NCI-H1930 (cell line): Measurements from ENCODE around the gene RHOB.
"Not testable (repeated sequence)": the region's sequence is repeated elsewhere in the genome, so short reads cannot be mapped to it uniquely, and the experiment has no call there.

Experiments used
- DNase-seq, 2 experiments: peaks; one replicate each; lab custom pipeline; 2025; lab: John Stamatoyannopoulos, UW

Gene RHOB

GRCh38 chr2:20453087-20453486 lies 6.2 kb downstream of the RHOB start:
- DNase-seq, result no peak

GRCh38 chr2:20454036-20454981 lies 7.4 kb downstream of the RHOB start:
- DNase-seq, result no peak

- DNase-seq, result no peak
Observed at GRCh38 chr2:20455076-20455587, 8.3 kb downstream of the RHOB start.

DNA sequence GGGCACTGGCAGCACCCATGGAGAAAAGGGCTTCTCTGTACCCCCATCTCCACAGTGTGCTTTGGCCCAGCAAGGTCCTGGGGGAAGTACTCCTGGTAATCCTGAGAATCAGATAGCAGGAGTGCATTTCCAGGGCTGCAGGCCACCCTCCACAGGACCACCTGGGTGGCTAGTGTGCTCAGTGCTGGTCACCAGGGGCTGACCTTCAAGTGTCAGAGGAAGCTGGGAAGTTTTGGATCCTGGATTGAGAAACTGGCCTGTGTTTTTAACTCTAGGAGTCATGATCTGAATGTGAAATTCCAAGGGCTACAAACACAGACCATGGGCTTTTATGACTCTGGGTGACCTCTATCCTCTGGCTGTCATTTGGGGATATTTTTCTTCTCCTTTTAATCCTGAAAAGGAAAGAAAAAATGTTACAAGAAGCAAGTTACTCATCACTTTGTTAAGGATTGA lies 9.3 kb downstream of the RHOB start:
- no peak for DNase-seq

DNA sequence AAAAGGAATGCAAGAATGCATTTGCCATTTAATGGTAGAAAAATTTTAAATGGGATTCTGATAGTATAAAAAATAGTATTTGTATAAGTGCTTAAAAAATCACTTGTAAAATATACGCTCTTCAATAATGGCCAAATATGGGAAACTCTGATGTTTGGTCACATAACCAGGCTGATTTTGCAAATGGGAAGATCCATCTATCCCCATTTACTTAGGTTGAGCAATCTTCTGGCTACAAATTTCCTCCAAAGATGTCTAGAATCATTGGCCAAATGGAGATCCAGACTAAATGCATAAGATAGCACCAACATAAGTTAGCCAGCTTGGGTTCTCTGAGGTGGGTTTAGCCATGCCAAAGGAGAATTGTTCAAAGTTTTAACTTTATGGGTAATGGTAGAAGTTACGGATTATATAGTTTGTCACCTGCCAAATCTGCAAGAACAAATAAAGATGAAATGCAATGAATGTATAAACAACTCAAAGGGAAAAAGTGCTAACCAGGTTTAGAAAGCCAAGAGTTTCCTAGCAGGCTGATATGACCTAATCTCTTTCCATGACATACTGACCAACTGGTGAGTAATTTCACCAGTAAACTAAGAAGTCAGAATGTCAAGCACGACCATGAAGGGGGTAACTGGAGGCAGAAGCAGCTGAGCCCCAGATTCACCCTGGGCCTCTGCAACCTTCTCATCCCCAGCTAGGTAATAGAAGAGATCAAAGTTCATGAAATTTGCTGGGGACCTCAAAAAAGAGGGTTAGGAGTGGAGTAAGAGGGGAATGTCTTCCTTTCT lies 10.0 kb downstream of the RHOB start:
- no peak for DNase-seq

- DNase-seq, result no peak
Observed at GRCh38 chr2:20457661-20458630, 11.1 kb downstream of the RHOB start.

DNA sequence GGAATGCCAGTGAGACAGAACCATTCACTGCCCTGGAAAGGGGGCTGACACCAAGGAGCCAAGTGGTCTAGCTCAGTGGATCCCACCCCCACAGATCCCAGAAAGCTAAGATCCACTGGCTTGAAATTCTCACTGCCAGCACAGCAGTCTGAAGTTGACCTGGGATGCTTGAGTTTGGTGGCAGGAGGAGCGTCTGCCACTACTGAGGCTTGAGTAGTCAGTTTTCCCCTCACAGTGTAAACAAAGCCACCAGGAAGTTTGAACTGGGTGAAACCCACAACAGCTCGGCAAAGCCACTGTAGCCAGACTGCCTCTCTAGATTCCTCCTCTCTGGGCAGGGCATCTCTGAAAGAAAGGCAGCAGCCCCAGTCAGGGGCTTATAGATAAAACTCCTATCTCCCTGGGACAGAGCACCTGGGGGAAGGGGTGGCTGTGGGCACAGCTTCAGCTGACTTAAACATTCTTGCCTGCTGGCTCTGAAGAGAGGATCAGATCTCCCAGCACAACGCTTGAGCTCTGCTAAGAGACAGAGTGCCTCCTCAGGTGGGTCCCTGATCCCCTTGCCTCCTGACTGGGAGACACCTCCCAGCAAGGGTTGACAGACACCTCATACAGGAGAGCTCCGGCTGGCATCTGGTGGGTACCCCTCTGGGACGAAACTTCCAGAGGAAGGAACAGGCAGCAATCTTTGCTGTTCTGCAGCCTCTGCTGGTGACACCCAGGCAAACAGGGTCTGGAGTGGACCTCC lies 12.0 kb downstream of the RHOB start:
- not testable (repeated sequence) for DNase-seq

GRCh38 chr2:20465716-20466394 lies 19.0 kb downstream of the RHOB start:
- no peak for DNase-seq

- no peak for DNase-seq
Observed at GRCh38 chr2:20467789-20468548, 21.1 kb downstream of the RHOB start.

DNA sequence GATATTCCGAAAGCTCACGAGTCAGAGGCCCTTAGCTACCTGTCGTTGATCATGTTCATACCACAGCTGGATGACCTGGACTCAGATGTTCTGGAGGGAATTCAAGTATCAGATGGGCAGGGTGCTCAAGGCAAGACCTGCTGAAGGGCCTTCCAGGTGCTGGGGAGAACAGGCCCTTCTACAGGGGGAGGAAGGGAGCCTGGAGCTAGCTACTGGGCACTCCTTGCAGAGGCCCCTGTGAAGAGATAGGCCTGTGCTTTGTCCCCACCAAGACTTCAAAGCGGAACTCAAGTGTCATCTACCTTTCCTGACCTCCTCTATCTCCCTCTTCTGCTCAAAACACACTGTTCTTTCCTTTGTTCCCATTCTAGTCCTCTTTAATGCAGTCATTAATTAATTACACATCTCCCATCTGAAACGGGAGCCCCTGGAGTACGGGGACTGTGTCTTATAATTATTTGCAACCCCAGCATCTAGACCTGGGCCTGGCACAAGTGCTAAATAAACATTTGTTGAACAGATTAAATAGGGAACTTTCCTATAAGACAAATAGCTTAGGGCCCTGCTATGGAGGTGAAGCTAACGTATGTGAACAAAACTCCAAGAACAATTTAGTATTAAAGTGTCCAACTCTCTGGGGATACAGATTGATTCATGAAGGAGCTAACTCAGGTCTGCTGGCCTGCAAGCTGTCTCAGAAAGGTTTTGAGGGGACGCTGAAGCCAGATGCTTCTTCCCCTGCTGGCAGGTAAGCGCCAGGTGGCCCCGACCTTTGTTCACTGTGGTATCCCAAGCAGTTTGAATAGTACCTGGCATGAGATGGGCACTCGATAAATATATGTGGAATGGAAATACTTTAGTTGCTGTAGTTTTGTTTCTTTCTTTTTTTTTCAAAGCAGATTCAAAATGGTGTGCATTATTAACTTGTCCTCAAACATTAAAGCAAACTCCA lies 22.0 kb downstream of the RHOB start:
- DNase-seq, result no peak

- no peak for DNase-seq
Observed at GRCh38 chr2:20469595-20469994, 22.7 kb downstream of the RHOB start.

- no peak for DNase-seq
Observed at GRCh38 chr2:20470211-20470610, 23.3 kb downstream of the RHOB start.

GRCh38 chr2:20471148-20471547 lies 24.3 kb downstream of the RHOB start:
- DNase-seq, result no peak

DNA sequence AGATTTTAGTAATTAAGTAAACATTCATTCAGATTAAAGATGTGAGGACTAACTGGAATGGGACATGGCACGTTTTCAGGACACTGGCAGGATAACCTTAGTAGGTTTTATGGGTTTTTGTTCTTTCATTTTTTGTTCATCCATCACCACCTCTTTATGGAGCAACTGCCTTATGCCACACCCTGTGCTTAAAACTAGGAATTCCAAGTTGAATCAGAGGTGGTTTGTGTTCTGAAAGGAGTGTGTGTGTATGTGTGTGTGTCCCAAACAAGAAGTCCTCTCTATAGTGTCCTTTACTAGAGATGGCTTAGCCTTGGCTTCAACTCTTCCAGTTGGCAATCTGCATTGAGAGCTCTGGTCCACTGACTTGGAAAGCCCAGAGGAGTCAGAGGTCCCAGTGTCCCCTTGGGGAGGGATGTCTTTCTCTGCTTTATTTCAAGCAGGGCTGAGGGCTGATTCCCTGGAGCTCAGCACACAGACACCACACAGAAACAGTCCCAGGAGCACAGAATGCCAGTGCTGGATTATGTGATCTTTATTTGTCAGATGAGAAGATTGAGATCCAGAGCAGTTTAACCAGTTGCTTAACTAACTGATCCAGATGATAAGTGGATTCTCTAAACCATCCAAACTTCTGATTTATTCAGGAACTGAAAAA lies 25.2 kb downstream of the RHOB start:
- DNase-seq, result no peak

GRCh38 chr2:20472569-20472968 lies 25.7 kb downstream of the RHOB start:
- no peak for DNase-seq

GRCh38 chr2:20473128-20473527 lies 26.3 kb downstream of the RHOB start:
- DNase-seq, result no peak

GRCh38 chr2:20474757-20475566 lies 28.1 kb downstream of the RHOB start:
- no peak for DNase-seq
